HUES64 (cell line): Measurements from ENCODE around the gene SRP19. TPM values are rescaled to one million over a fixed set of nuclear protein-coding genes. Genes with fewer than 3 reads are reported as not detected.

Source experiments
- H3K27ac ChIP-seq: 2 replicates; pipeline ENCODE4 v1.7.0; 2013; ENCODE audit warnings: low read depth, low read length, inconsistent platforms
- H3K27me3 ChIP-seq: 2 replicates; pipeline ENCODE4 v1.6.1; 2013; ENCODE audit warnings: mild to moderate bottlenecking, low read length; ENCODE audit not compliant: insufficient read depth
- H3K36me3 ChIP-seq: 2 replicates; pipeline ENCODE4 v1.6.1; 2013; ENCODE audit warnings: mild to moderate bottlenecking, low read length; ENCODE audit not compliant: insufficient read depth
- H3K4me1 ChIP-seq: 2 replicates; pipeline ENCODE4 v1.6.1; 2013; ENCODE audit warnings: mild to moderate bottlenecking, low read length, moderate library complexity; ENCODE audit not compliant: insufficient read depth
- H3K4me3 ChIP-seq: 2 replicates; pipeline ENCODE4 v1.5.1; 2013; ENCODE audit warnings: mild to moderate bottlenecking, low read length, moderate library complexity
- H3K9ac ChIP-seq: 2 replicates; pipeline ENCODE4 v1.6.1; 2013; ENCODE audit warnings: mild to moderate bottlenecking, low read depth, low read length
- H3K9me3 ChIP-seq: 2 replicates; pipeline ENCODE4 v1.6.1; 2013; ENCODE audit warnings: low read depth, low read length; ENCODE audit not compliant: insufficient read depth
- WGBS: fragments of 150-250, 120-280 bp; methylation state at CpG from one replicate; pipeline ENCODE4 v1.1.7; 2013; ENCODE audit warnings: missing lambda C conversion rate; 5-methylcytosine and 5-hydroxymethylcytosine counted together
- polyA plus RNA-seq, 2 experiments: library from polyadenylated mRNA; stranded (reverse); fragments of 50-300 nt; gene quantifications; one replicate each; pipeline ENCODE4 v1.2.3, GENCODE V29; 2013

SRP19 gene
- polyA plus RNA-seq (2013, experiment 1 of 2), result 87.4 TPM
- polyA plus RNA-seq (2013, experiment 2 of 2), result 85.3 TPM

- H3K27me3 ChIP-seq, result peaks cover 18% of the 10 kb centered on the region; the same call in 1 of the 2 replicates
- H3K27ac ChIP-seq, result peak within 1 kb of the TSS; percentile 79
- peaks cover 36% of the 10 kb centered on the region for H3K36me3 ChIP-seq
- peak within 1 kb of the TSS; percentile 95 for H3K9ac ChIP-seq
- WGBS, result 2% methylated on average over 47 of the region's 47 CpGs
- H3K9me3 ChIP-seq, result no peaks in the 10 kb centered on the region
- H3K4me3 ChIP-seq, result peak within 1 kb of the TSS; percentile 90
- peaks cover 6% of the 10 kb centered on the region for H3K4me1 ChIP-seq
These were observed at the start of gene SRP19 for GRCh38 chr5:112860929-112861637. TSS of gene SRP19 (plus strand) at chr5:112861287. CDS start at chr5:112861377, 90 bp downstream.

GRCh38 chr5:112812549-112812948 is 48.5 kb upstream of the SRP19 start:
- Histone ChIP-seq H3K27ac (no peak overlapping the region), H3K27me3 (no peaks in the 10 kb centered on the region), H3K36me3 (peaks cover 43% of the 10 kb centered on the region), H3K9me3 (no peaks in the 10 kb centered on the region), H3K9ac (no peak overlapping the region), H3K4me3 (no peak overlapping the region), H3K4me1 (no peaks in the 10 kb centered on the region)
- no CpG with 5 or more reads among the region's 1 CpG for WGBS

- Histone ChIP-seq H3K9ac (no peak overlapping the region), H3K9me3 (no peaks in the 10 kb centered on the region), H3K4me1 (peaks cover 3% of the 10 kb centered on the region; the same call in 1 of the 2 replicates), H3K27me3 (no peaks in the 10 kb centered on the region), H3K4me3 (no peak overlapping the region), H3K27ac (no peak overlapping the region), H3K36me3 (peaks cover 55% of the 10 kb centered on the region)
- WGBS, result 100% methylated on average over 1 of the region's 1 CpG
These were observed 40.8 kb upstream of the SRP19 start for GRCh38 chr5:112820246-112820645.

GRCh38 chr5:112822456-112822855 is 38.6 kb upstream of the SRP19 start:
- no peaks in the 10 kb centered on the region for H3K9me3 ChIP-seq
- H3K9ac ChIP-seq, result no peak overlapping the region
- no peak overlapping the region for H3K27ac ChIP-seq
- no peaks in the 10 kb centered on the region for H3K27me3 ChIP-seq
- peaks cover 18% of the 10 kb centered on the region for H3K4me1 ChIP-seq
- 98% methylated on average over 4 of the region's 4 CpGs for WGBS
- H3K36me3 ChIP-seq, result peaks cover 51% of the 10 kb centered on the region
- H3K4me3 ChIP-seq, result no peak overlapping the region

- peaks cover 59% of the 10 kb centered on the region for H3K36me3 ChIP-seq
- H3K9ac ChIP-seq, result no peak overlapping the region
- 98% methylated on average over 2 of the region's 2 CpGs for WGBS
- no peaks in the 10 kb centered on the region for H3K27me3 ChIP-seq
- H3K4me3 ChIP-seq, result no peak overlapping the region
- no peaks in the 10 kb centered on the region for H3K9me3 ChIP-seq
- H3K4me1 ChIP-seq, result peaks cover 18% of the 10 kb centered on the region
- no peak overlapping the region for H3K27ac ChIP-seq
These were observed 37.9 kb upstream of the SRP19 start for GRCh38 chr5:112823181-112823580.

DNA sequence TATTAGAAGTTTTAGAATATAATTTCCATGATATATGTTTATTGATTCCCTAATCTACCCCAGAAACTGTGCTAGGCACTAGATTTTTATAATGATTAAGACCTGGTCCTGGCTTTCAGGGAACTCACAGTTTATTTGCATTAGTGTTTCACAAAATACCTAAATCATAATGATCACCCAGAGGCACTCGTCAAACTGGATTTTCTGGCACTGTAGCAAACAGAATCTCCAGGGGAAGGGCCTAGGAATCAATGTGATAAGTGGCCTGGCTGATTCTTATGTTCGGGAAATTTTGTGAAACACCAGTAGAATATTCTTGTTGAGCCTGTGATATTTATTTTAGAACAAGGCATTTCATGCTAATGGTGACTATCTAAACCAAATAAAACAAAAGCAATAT is 37.4 kb upstream of the SRP19 start:
- Histone ChIP-seq H3K36me3 (peaks cover 63% of the 10 kb centered on the region), H3K9ac (no peak overlapping the region), H3K9me3 (no peaks in the 10 kb centered on the region), H3K27ac (no peak overlapping the region), H3K27me3 (no peaks in the 10 kb centered on the region), H3K4me3 (no peak overlapping the region), H3K4me1 (peaks cover 18% of the 10 kb centered on the region)
- WGBS, result 90% methylated on average over 2 of the region's 2 CpGs

GRCh38 chr5:112824197-112824596 is 36.9 kb upstream of the SRP19 start:
- peaks cover 64% of the 10 kb centered on the region for H3K36me3 ChIP-seq
- H3K9me3 ChIP-seq, result no peaks in the 10 kb centered on the region
- H3K27ac ChIP-seq, result no peak overlapping the region
- peaks cover 18% of the 10 kb centered on the region for H3K4me1 ChIP-seq
- H3K4me3 ChIP-seq, result no peak overlapping the region
- H3K27me3 ChIP-seq, result no peaks in the 10 kb centered on the region
- no peak overlapping the region for H3K9ac ChIP-seq

GRCh38 chr5:112830378-112830777 is 30.7 kb upstream of the SRP19 start:
- 82% methylated on average over 2 of the region's 2 CpGs for WGBS
- H3K4me3 ChIP-seq, result no peak overlapping the region
- peaks cover 58% of the 10 kb centered on the region for H3K36me3 ChIP-seq
- no peak overlapping the region for H3K27ac ChIP-seq
- peaks cover 14% of the 10 kb centered on the region for H3K4me1 ChIP-seq
- no peaks in the 10 kb centered on the region for H3K27me3 ChIP-seq
- H3K9ac ChIP-seq, result no peak overlapping the region
- H3K9me3 ChIP-seq, result no peaks in the 10 kb centered on the region

DNA sequence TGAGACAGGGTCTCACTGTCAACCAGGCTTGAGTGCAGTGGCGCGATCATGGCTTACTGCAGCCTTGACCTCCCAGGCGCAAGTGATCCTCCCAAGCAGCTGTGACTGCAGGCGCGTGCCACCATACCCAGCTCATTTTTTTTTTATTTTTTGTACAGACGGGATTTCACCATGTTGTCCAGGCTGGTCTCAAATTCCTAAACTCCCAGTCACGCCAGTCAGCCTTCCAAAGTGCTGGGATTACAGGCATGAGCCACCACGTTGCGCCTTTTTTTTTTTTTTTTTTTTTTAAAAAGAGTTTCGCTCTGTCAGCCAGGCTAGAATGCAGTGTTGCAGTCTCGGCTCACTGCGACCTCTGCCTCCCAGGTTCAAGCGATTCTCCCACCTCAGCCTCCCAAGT is 27.1 kb upstream of the SRP19 start:
- Histone ChIP-seq H3K9ac (no peak overlapping the region), H3K4me3 (no peak overlapping the region), H3K27ac (no peak overlapping the region), H3K4me1 (no peaks in the 10 kb centered on the region), H3K9me3 (no peaks in the 10 kb centered on the region; the same call in 1 of the 2 replicates), H3K36me3 (peaks cover 57% of the 10 kb centered on the region), H3K27me3 (no peaks in the 10 kb centered on the region)
- 95% methylated on average over 13 of the region's 13 CpGs for WGBS

- Histone ChIP-seq H3K27me3 (no peaks in the 10 kb centered on the region), H3K27ac (no peak overlapping the region), H3K36me3 (peaks cover 17% of the 10 kb centered on the region), H3K4me1 (peaks cover 17% of the 10 kb centered on the region), H3K9me3 (peaks cover 22% of the 10 kb centered on the region), H3K4me3 (no peak overlapping the region), H3K9ac (no peak overlapping the region)
- WGBS, result 95% methylated on average over 1 of the region's 1 CpG
These were observed 16.6 kb upstream of the SRP19 start for GRCh38 chr5:112844489-112844888.

DNA sequence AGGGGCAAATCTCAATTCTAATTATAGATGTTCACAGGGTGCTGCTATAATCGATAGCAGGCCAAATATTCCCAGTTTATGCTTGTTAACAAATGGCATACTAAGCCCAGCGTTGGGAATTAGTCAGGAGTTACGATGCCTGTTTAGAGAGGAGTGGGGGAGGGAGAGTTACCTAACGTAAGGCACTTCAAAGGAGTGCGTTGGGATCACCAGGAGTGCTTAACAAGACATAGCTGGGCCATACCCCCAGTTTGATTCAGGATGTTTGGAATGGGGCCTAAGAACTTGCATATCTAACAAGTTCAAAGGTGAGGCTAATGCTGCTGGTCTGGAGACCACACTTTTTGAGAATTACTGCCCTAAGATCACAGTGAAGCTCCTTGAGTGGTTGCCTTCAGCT is 14.5 kb upstream of the SRP19 start:
- Histone ChIP-seq H3K4me1 (peaks cover 17% of the 10 kb centered on the region), H3K27ac (no peak overlapping the region), H3K9ac (no peak overlapping the region), H3K36me3 (no peaks in the 10 kb centered on the region; the same call in 1 of the 2 replicates), H3K27me3 (no peaks in the 10 kb centered on the region), H3K9me3 (peaks cover 15% of the 10 kb centered on the region), H3K4me3 (no peak overlapping the region)
- 56% methylated on average over 5 of the region's 5 CpGs for WGBS
